ENCODE measurements around the gene GPHN. TPM values are rescaled to one million over a fixed set of nuclear protein-coding genes. Genes with fewer than 3 reads are reported as not detected.

The GPHN gene
- total and polyA plus RNA-seq, 10 of the 15 experiments (the other 5 are each of a cell fraction or from before 2014, with no cell fraction given), result 22.3 to 48.8 (median 33.1) TPM

DNA sequence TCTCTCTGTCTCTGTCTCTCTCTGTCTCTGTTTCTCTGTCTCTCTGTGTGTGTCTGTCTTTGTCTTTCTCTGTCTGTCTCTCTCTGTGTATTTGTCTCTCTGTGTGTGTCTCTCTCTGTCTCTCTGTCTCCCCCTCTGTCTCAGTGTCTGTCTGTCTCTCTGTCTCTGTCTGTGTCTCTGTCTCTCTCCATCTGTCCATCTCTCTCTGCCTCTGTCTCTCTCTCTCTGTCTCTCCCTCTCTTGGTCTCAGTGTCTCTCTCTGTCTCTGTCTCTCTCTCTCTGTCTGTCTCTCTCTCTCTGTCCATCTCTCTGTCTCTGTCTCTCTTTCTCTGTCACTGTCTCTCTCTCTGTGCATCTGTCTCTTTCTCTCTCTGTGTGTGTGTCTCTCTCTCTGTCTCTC, 537.5 kb downstream of the GPHN start:
- in situ Hi-C loops (cut with MboI), result no loop called here
- CTCF ChIA-PET, result no interaction called here
- H3K4me1 ChIP-seq (ENCODE audit: control insufficient read depth, insufficient read depth, low read length), result no peaks in the 10 kb centered on the region
- H2AFZ ChIP-seq (ENCODE audit: control insufficient read depth, low read depth, low read length), result no peak overlapping the region
- TF ChIP-seq, protein P1, sequence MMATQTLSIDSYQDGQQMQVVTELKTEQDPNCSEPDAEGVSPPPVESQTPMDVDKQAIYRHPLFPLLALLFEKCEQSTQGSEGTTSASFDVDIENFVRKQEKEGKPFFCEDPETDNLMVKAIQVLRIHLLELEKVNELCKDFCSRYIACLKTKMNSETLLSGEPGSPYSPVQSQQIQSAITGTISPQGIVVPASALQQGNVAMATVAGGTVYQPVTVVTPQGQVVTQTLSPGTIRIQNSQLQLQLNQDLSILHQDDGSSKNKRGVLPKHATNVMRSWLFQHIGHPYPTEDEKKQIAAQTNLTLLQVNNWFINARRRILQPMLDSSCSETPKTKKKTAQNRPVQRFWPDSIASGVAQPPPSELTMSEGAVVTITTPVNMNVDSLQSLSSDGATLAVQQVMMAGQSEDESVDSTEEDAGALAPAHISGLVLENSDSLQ (IDR thresholded peaks at IDR 0.05), result no peak
- TF ChIP-seq, protein P2, sequence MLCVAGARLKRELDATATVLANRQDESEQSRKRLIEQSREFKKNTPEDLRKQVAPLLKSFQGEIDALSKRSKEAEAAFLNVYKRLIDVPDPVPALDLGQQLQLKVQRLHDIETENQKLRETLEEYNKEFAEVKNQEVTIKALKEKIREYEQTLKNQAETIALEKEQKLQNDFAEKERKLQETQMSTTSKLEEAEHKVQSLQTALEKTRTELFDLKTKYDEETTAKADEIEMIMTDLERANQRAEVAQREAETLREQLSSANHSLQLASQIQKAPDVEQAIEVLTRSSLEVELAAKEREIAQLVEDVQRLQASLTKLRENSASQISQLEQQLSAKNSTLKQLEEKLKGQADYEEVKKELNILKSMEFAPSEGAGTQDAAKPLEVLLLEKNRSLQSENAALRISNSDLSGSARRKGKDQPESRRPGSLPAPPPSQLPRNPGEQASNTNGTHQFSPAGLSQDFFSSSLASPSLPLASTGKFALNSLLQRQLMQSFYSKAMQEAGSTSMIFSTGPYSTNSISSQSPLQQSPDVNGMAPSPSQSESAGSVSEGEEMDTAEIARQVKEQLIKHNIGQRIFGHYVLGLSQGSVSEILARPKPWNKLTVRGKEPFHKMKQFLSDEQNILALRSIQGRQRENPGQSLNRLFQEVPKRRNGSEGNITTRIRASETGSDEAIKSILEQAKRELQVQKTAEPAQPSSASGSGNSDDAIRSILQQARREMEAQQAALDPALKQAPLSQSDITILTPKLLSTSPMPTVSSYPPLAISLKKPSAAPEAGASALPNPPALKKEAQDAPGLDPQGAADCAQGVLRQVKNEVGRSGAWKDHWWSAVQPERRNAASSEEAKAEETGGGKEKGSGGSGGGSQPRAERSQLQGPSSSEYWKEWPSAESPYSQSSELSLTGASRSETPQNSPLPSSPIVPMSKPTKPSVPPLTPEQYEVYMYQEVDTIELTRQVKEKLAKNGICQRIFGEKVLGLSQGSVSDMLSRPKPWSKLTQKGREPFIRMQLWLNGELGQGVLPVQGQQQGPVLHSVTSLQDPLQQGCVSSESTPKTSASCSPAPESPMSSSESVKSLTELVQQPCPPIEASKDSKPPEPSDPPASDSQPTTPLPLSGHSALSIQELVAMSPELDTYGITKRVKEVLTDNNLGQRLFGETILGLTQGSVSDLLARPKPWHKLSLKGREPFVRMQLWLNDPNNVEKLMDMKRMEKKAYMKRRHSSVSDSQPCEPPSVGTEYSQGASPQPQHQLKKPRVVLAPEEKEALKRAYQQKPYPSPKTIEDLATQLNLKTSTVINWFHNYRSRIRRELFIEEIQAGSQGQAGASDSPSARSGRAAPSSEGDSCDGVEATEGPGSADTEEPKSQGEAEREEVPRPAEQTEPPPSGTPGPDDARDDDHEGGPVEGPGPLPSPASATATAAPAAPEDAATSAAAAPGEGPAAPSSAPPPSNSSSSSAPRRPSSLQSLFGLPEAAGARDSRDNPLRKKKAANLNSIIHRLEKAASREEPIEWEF (IDR thresholded peaks at IDR 0.05; ENCODE audit: insufficient replicate concordance, low read depth, low read length), result no peak
- no peak for TF ChIP-seq SMC3 (IDR thresholded peaks at IDR 0.05; ENCODE audit: borderline replicate concordance, low read length)
- SMC1A ChIA-PET (ENCODE audit: uncharacterized antibody, unreplicated experiment), result no interaction called here
- H3K27me3 ChIP-seq (replicated peaks in 1 of 2; ENCODE audit: control insufficient read depth in 2 of 2, insufficient read depth in 2 of 2, low read length in 1 of 2), result no peaks in the 10 kb centered on the region
- no peak overlapping the region for H3K4me2 ChIP-seq (ENCODE audit: control insufficient read depth, insufficient read depth)
- ATAC-seq (no peak), DNase-seq (ENCODE audit: low read depth, low spot score) (no peak), FAIRE-seq (no peak)
- H3K79me2 ChIP-seq (ENCODE audit: control insufficient read depth, insufficient read depth, low read length), result no peaks in the 10 kb centered on the region
- H3K27ac ChIP-seq (ENCODE audit: control insufficient read depth, insufficient read depth), result no peak overlapping the region
- intact Hi-C loops (cut with micrococcal nuclease; ENCODE audit: unreplicated experiment), result no loop called here
- POLR2A ChIA-PET, result no interaction called here
- no peak overlapping the region for H3K4me3 ChIP-seq
- no peaks in the 10 kb centered on the region for H4K20me1 ChIP-seq (ENCODE audit: control insufficient read depth, insufficient read depth)
- H3K9ac ChIP-seq (ENCODE audit: control insufficient read depth, insufficient read depth, low read length), result no peak overlapping the region
- BruUV-seq (replicated peaks), result no TSS peak
- H3K9me3 ChIP-seq (replicated peaks; ENCODE audit: control insufficient read depth, insufficient read depth, low read length), result no peaks in the 10 kb centered on the region
- RAD21 ChIA-PET (ENCODE audit: unreplicated experiment), result no interaction called here
- no peaks in the 10 kb centered on the region; a peak in 1 of 4 replicates for H3K36me3 ChIP-seq (ENCODE audit: control insufficient read depth in 2 of 2, insufficient read depth in 2 of 2, low read length in 1 of 2)
